ENCODE data around the gene TMEM82. TPM values are rescaled to one million over a fixed set of nuclear protein-coding genes. Genes with fewer than 3 reads are reported as not detected.

TMEM82 gene
- total RNA-seq, 1 donor from 2014 or later: not detected

DNA sequence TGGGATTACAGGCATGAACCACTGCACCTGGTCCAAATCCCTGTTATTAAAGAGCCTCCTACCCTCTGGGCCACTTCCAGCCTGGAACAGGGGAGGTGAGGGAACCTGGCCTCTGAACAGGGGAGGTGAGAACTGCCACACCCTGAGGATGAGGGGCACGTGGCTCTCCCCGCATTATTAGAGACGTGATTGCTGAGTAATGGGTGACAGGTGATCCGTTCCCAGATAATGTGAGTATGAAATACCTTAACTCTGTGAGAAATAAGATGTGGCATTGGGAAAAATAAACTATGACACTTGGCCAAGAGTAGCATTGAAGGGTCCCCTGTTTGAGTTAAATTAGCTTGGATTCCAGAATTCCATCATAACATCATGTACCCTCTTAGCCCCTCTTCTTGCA lies 19.9 kb upstream of the TMEM82 start:
- no peak for DNase-seq (ENCODE audit: low read depth, low spot score)
- TF ChIP-seq, protein P1, sequence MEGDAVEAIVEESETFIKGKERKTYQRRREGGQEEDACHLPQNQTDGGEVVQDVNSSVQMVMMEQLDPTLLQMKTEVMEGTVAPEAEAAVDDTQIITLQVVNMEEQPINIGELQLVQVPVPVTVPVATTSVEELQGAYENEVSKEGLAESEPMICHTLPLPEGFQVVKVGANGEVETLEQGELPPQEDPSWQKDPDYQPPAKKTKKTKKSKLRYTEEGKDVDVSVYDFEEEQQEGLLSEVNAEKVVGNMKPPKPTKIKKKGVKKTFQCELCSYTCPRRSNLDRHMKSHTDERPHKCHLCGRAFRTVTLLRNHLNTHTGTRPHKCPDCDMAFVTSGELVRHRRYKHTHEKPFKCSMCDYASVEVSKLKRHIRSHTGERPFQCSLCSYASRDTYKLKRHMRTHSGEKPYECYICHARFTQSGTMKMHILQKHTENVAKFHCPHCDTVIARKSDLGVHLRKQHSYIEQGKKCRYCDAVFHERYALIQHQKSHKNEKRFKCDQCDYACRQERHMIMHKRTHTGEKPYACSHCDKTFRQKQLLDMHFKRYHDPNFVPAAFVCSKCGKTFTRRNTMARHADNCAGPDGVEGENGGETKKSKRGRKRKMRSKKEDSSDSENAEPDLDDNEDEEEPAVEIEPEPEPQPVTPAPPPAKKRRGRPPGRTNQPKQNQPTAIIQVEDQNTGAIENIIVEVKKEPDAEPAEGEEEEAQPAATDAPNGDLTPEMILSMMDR (conservative IDR thresholded peaks at IDR 0.05): no peak
- no peak overlapping the region for H3K4me3 Mint-ChIP-seq
- peaks cover 5% of the 10 kb centered on the region for H3K4me1 Mint-ChIP-seq
- H3K27ac Mint-ChIP-seq (ENCODE audit: unreplicated experiment): no peak overlapping the region
- no peaks in the 10 kb centered on the region for H3K9me3 Mint-ChIP-seq
- H3K27me3 Mint-ChIP-seq (ENCODE audit: low read depth): no peaks in the 10 kb centered on the region
- peaks cover 5% of the 10 kb centered on the region for H3K36me3 Mint-ChIP-seq (ENCODE audit: low read depth)

DNA sequence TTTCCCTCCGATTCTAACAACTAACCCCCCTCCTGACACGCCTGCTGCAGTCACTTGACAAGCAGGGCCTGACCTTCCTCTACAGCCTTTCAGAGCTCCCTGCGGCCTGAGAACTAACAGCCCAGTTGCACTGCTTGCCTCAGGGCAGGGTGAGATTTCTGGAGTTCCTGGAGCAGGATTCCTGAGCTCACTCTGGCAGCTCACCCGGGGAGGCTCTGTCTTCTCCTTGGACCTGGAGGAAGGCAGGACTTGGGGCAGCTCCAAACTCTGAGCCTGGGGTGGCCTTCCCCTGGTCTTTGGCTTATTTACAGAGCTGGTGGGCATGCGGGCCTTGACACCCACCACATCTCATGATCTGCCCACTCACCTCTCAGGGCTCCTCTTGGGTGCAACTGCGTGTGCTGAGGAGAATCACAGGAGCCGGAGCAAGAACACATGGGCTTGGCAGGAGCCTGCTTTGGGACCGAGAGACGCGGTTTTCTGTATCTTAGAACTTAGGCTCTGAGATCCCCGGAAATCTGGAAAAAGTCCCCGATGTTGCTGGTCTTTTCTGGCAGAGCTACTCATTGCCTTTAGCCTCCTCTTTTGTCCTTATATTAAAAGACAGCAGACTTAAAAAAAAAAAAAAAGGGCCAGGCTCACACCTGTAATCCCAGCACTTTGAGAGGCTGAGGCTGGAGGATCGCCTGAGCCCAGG lies 19.3 kb upstream of the TMEM82 start:
- Mint-ChIP-seq H3K27ac (ENCODE audit: unreplicated experiment) (no peak overlapping the region), H3K9me3 (no peaks in the 10 kb centered on the region), H3K36me3 (ENCODE audit: low read depth) (peaks cover 5% of the 10 kb centered on the region), H3K27me3 (ENCODE audit: low read depth) (no peaks in the 10 kb centered on the region), H3K4me3 (no peak overlapping the region), H3K4me1 (peaks cover 5% of the 10 kb centered on the region)
- TF ChIP-seq, protein P1 (conservative IDR thresholded peaks at IDR 0.05): no peak
- DNase-seq (ENCODE audit: low read depth, low spot score): no peak

DNA sequence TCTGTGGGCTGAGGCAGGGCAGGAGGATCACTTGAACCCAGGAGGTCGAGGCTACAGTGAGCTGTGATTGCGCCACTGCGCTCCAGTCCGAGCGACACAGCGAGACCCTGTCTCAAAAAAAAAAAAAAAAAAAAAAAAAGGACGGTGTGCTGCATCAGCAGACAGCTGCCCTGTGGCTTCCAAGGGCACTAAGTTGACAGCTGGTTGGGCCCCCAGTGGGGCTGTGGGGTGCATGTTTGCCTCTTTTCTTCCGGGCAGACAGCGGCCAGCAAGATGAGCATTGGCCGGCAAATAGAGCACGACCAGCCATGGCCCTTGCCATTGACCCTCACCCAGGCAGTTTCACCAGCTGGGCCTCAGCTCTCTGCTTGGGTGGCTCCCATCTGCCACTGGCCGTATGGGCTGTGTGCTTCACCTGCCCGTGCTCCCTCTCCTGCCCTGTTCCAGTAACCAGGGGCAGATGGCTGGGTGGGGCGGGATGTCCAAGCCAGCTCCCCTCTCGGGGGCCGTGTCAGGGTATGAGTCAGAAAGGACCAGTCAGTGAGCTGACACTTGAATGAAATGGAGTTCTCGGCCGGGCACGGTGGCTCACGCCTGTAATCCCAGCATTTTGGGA lies 18.6 kb upstream of the TMEM82 start:
- TF ChIP-seq, protein P1 (conservative IDR thresholded peaks at IDR 0.05): no peak
- H3K27me3 Mint-ChIP-seq (ENCODE audit: low read depth): no peaks in the 10 kb centered on the region
- no peaks in the 10 kb centered on the region for H3K9me3 Mint-ChIP-seq
- no peak overlapping the region for H3K27ac Mint-ChIP-seq (ENCODE audit: unreplicated experiment)
- DNase-seq (ENCODE audit: low read depth, low spot score): no peak
- peaks cover 5% of the 10 kb centered on the region for H3K36me3 Mint-ChIP-seq (ENCODE audit: low read depth)
- no peak overlapping the region for H3K4me3 Mint-ChIP-seq
- H3K4me1 Mint-ChIP-seq: peaks cover 5% of the 10 kb centered on the region

DNA sequence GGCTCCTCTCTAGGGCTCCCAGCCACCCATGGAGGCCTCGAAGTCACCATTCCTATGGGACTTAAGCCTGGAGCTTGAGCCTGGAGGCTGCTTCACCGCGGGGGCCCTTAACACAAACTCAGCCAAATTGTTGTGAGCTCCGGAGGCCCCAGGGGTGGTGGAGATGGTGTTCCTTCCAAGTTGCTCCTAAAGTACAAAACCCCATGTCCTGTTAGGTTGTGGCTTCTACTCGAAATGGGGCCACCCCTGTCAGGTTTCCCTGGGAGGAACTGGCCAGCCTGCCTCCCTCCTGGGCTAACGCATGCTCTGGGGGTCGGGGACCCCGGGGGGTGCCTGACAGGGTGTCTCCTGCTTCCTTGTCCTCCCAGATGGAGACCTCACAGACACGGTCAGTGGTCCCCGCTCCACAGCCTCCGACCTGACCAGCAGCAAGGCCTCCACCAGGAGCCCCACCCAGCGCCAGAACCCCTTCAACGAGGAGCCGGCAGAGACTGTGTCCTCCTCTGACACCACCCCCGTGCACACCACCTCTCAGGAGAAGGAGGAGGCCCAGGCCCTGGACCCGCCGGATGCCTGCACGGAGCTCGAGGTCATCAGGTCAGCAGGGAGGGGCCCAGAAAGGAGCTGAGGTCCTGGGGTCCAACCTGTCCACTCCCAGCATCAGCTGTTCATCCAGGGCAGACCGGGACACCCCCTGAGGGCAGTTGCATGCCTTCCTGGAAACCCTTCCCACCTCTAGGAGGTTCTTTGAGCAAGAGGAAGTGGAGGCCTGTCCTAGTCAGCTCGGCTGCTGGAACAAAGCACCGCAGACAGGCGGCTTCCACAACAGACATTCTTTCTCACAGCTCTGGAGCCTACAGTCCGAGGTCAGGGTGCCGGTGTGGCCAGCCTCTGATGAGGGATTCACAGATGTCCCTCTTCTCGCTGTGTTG lies 17.1 kb upstream of the TMEM82 start:
- Mint-ChIP-seq H3K4me1 (peaks cover 5% of the 10 kb centered on the region), H3K27ac (ENCODE audit: unreplicated experiment) (no peak overlapping the region), H3K36me3 (ENCODE audit: low read depth) (peaks cover 3% of the 10 kb centered on the region), H3K9me3 (no peaks in the 10 kb centered on the region), H3K4me3 (no peak overlapping the region), H3K27me3 (ENCODE audit: low read depth) (no peaks in the 10 kb centered on the region)
- no peak for DNase-seq (ENCODE audit: low read depth, low spot score)
- TF ChIP-seq, protein P1 (conservative IDR thresholded peaks at IDR 0.05): no peak

DNA sequence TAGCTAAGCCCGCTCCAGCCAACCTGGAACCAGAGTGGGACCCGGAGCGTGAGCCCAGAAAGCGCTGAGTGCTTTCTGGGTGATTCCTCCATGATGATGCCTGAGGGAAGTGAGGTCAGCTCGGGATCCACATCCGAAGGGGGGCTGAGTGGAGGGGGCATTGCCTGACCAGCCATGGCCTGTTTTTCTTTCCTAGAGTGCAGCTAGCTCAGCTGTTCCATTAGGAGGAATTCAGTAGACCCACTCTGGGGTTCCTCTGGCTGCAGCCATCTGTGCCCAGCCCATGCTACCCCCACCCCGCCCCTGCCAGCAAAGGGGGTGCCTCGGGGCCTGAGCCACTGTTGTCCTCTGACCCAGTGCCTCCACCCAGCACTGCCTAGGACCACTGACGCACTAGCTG lies 15.8 kb upstream of the TMEM82 start:
- no peak overlapping the region for H3K4me3 Mint-ChIP-seq

More for the DNA sequence above, 15.8 kb upstream of the TMEM82 start:
- Mint-ChIP-seq H3K27ac (ENCODE audit: unreplicated experiment) (no peak overlapping the region), H3K36me3 (ENCODE audit: low read depth) (peaks cover 3% of the 10 kb centered on the region), H3K9me3 (no peaks in the 10 kb centered on the region), H3K27me3 (ENCODE audit: low read depth) (no peaks in the 10 kb centered on the region), H3K4me1 (peaks cover 5% of the 10 kb centered on the region)
- no peak for DNase-seq (ENCODE audit: low read depth, low spot score)
- TF ChIP-seq, protein P1 (conservative IDR thresholded peaks at IDR 0.05): no peak

All from neural crest cell (in vitro differentiated cells).